Measurements from ENCODE around the gene RNU5B-1. TPM values are rescaled to one million over a fixed set of nuclear protein-coding genes. Genes with fewer than 3 reads are reported as not detected.

The RNU5B-1 gene
- total RNA-seq, 2 experiments from 2014 or later, result 23.7 to 34.8 TPM

- H3K36me3 Mint-ChIP-seq (ENCODE audit: low read depth), result no peaks in the 10 kb centered on the region
- H3K27me3 ChIP-seq (ENCODE audit: control insufficient read depth in 1 of 2, insufficient read depth in 2 of 2, low read length in 2 of 2), result peaks cover 3 to 5% of the 10 kb centered on the region in 2 experiments
- no peak for TF ChIP-seq CTCF (IDR thresholded peaks at IDR 0.05)
- POLR2A ChIA-PET, result no interaction called here
- H3K4me3 Mint-ChIP-seq, result no peak overlapping the region
- no peak overlapping the region for H3K4me3 ChIP-seq (ENCODE audit: low read length)
- H3K4me1 Mint-ChIP-seq (ENCODE audit: low read depth), result no peaks in the 10 kb centered on the region
- H3K27ac Mint-ChIP-seq, result no peak overlapping the region
- no peak for DNase-seq
- peaks cover 5% of the 10 kb centered on the region for H3K27me3 Mint-ChIP-seq
- no peaks in the 10 kb centered on the region for H3K9me3 Mint-ChIP-seq
- H3K9me3 ChIP-seq (ENCODE audit: control insufficient read depth in 1 of 2, insufficient read depth in 1 of 2, low read length in 2 of 2), result peaks cover 0 to 4% of the 10 kb centered on the region in 2 experiments
- ATAC-seq (ENCODE audit: poor library complexity), result no peak
- H3K36me3 ChIP-seq (ENCODE audit: insufficient read depth, low read length), result no peaks in the 10 kb centered on the region
- intact Hi-C loops (cut with DNase I, micrococcal nuclease), result no loop called here
- H3K4me1 ChIP-seq (ENCODE audit: insufficient read depth, low read length), result no peaks in the 10 kb centered on the region
- CTCF ChIA-PET, result no interaction called here
- no peak overlapping the region for H3K27ac ChIP-seq (ENCODE audit: low read depth in 1 of 2, low read length in 2 of 2)
Observed at GRCh38 chr15:65339416-65339815, 34.9 kb downstream of the RNU5B-1 start.

GRCh38 chr15:65339920-65340319 is 35.4 kb downstream of the RNU5B-1 start:
- intact Hi-C loops (cut with DNase I, micrococcal nuclease), result no loop called here
- Mint-ChIP-seq H3K27ac (no peak overlapping the region), H3K36me3 (ENCODE audit: low read depth) (no peaks in the 10 kb centered on the region), H3K4me3 (no peak overlapping the region), H3K9me3 (no peaks in the 10 kb centered on the region), H3K4me1 (ENCODE audit: low read depth) (no peaks in the 10 kb centered on the region), H3K27me3 (peaks cover 5% of the 10 kb centered on the region)
- H3K9me3 ChIP-seq (ENCODE audit: control insufficient read depth in 1 of 2, insufficient read depth in 1 of 2, low read length in 2 of 2), result peaks cover 0 to 4% of the 10 kb centered on the region in 2 experiments
- H3K27me3 ChIP-seq (ENCODE audit: control insufficient read depth in 1 of 2, insufficient read depth in 2 of 2, low read length in 2 of 2), result peaks cover 3 to 5% of the 10 kb centered on the region in 2 experiments
- H3K27ac ChIP-seq (ENCODE audit: low read depth in 1 of 2, low read length in 2 of 2), result no peak overlapping the region
- DNase-seq, result no peak
- TF ChIP-seq CTCF (IDR thresholded peaks at IDR 0.05), result no peak
- no peaks in the 10 kb centered on the region for H3K4me1 ChIP-seq (ENCODE audit: insufficient read depth, low read length)
- ChIA-PET CTCF (no interaction called here), POLR2A (no interaction called here)
- no peak overlapping the region for H3K4me3 ChIP-seq (ENCODE audit: low read length)
- H3K36me3 ChIP-seq (ENCODE audit: insufficient read depth, low read length), result no peaks in the 10 kb centered on the region
- ATAC-seq (ENCODE audit: poor library complexity), result no peak

GRCh38 chr15:65342493-65342892 is 38.0 kb downstream of the RNU5B-1 start:
- no peaks in the 10 kb centered on the region for H3K4me1 ChIP-seq (ENCODE audit: insufficient read depth, low read length)
- Mint-ChIP-seq H3K27ac (no peak overlapping the region), H3K36me3 (ENCODE audit: low read depth) (no peaks in the 10 kb centered on the region), H3K27me3 (peaks cover 11% of the 10 kb centered on the region), H3K4me1 (ENCODE audit: low read depth) (no peaks in the 10 kb centered on the region), H3K9me3 (no peaks in the 10 kb centered on the region), H3K4me3 (no peak overlapping the region)
- H3K27ac ChIP-seq (ENCODE audit: low read depth in 1 of 2, low read length in 2 of 2), result no peak overlapping the region
- TF ChIP-seq CTCF (IDR thresholded peaks at IDR 0.05), result no peak
- ATAC-seq (ENCODE audit: poor library complexity) (no peak), DNase-seq (no peak)
- H3K27me3 ChIP-seq (ENCODE audit: control insufficient read depth in 1 of 2, insufficient read depth in 2 of 2, low read length in 2 of 2), result peaks cover 3 to 5% of the 10 kb centered on the region in 2 experiments
- ChIA-PET POLR2A (no interaction called here), CTCF (no interaction called here)
- H3K9me3 ChIP-seq (ENCODE audit: control insufficient read depth in 1 of 2, insufficient read depth in 1 of 2, low read length in 2 of 2), result no peaks in the 10 kb centered on the region
- H3K4me3 ChIP-seq (ENCODE audit: low read length), result no peak overlapping the region
- intact Hi-C loops (cut with DNase I, micrococcal nuclease), result no loop called here
- no peaks in the 10 kb centered on the region for H3K36me3 ChIP-seq (ENCODE audit: insufficient read depth, low read length)

Measured in CD4-positive, alpha-beta T cell (primary cell).